ENCODE measurements around the gene EXTL2. TPM values are rescaled to one million over a fixed set of nuclear protein-coding genes. Genes with fewer than 3 reads are reported as not detected.
"Not testable (repeated sequence)": the region's sequence is repeated elsewhere in the genome, so short reads cannot be mapped to it uniquely, and the experiment has no call there.

Gene EXTL2
- total RNA-seq, 2 experiments from 2014 or later = 4.1 to 5.7 TPM

- POLR2A ChIA-PET = interaction anchor here (0.5 kb wide), 1 partner anchor 435 kb away, joined by 4 read pairs; no protein-coding TSS in a partner anchor
- Mint-ChIP-seq H3K9me3 (no peaks in the 10 kb centered on the region), H3K27ac (no peak overlapping the region), H3K4me3 (no peak overlapping the region), H3K27me3 (no peaks in the 10 kb centered on the region), H3K36me3 (ENCODE audit: low read depth) (no peaks in the 10 kb centered on the region), H3K4me1 (ENCODE audit: low read depth) (no peaks in the 10 kb centered on the region)
- TF ChIP-seq CTCF (IDR thresholded peaks at IDR 0.05) = peak; percentile 63
- intact Hi-C loops (cut with micrococcal nuclease) = loop anchor here (2.0 to 10.0 kb wide), 3 partner anchors 259 to 1059 kb away; partner anchors contain the start of gene GPR88
- no peak for DNase-seq
- no peak for ATAC-seq
- CTCF ChIA-PET = interaction anchor here (0.7 to 4.8 kb wide), 6 partner anchors 10 to 405 kb away, joined by 3 to 67 read pairs (median 4); no protein-coding TSS in a partner anchor
Observed at GRCh38 chr1:100866041-100866900, 28.4 kb downstream of the EXTL2 start.

- intact Hi-C loops (cut with micrococcal nuclease) = loop anchor here (10.0 kb wide), 1 partner anchor 328 kb away; the partner anchor contains the start of gene GPR88
- ChIA-PET CTCF (interaction anchor here (1.1 kb wide), 1 partner anchor 256 kb away, joined by 3 read pairs; no protein-coding TSS in a partner anchor), POLR2A (no interaction called here)
- H3K27ac Mint-ChIP-seq = no peak overlapping the region
- H3K4me3 Mint-ChIP-seq = no peak overlapping the region
- H3K4me1 Mint-ChIP-seq (ENCODE audit: low read depth) = no peaks in the 10 kb centered on the region
- no peaks in the 10 kb centered on the region for H3K9me3 Mint-ChIP-seq
- ATAC-seq (no peak), DNase-seq (no peak)
- no peak for TF ChIP-seq CTCF (IDR thresholded peaks at IDR 0.05)
- no peaks in the 10 kb centered on the region for H3K36me3 Mint-ChIP-seq (ENCODE audit: low read depth)
- H3K27me3 Mint-ChIP-seq = no peaks in the 10 kb centered on the region
Observed at GRCh38 chr1:100862591-100862990, 32.1 kb downstream of the EXTL2 start.

GRCh38 chr1:100861379-100861778 lies 33.3 kb downstream of the EXTL2 start:
- DNase-seq (no peak), ATAC-seq (no peak)
- H3K4me3 Mint-ChIP-seq = no peak overlapping the region
- H3K27ac Mint-ChIP-seq = no peak overlapping the region
- ChIA-PET POLR2A (no interaction called here), CTCF (interaction anchor here (1.5 kb wide), 1 partner anchor 9 kb away, joined by 3 read pairs; no protein-coding TSS in a partner anchor)
- no peaks in the 10 kb centered on the region for H3K4me1 Mint-ChIP-seq (ENCODE audit: low read depth)
- intact Hi-C loops (cut with micrococcal nuclease) = loop anchor here (10.0 kb wide), 1 partner anchor 327 kb away; the partner anchor contains the start of gene GPR88
- H3K27me3 Mint-ChIP-seq = no peaks in the 10 kb centered on the region
- TF ChIP-seq CTCF (IDR thresholded peaks at IDR 0.05) = no peak
- H3K36me3 Mint-ChIP-seq (ENCODE audit: low read depth) = no peaks in the 10 kb centered on the region
- H3K9me3 Mint-ChIP-seq = no peaks in the 10 kb centered on the region

- POLR2A ChIA-PET = no interaction called here
- DNase-seq = no peak
- H3K9me3 Mint-ChIP-seq = no peaks in the 10 kb centered on the region
- no peaks in the 10 kb centered on the region for H3K4me1 Mint-ChIP-seq (ENCODE audit: low read depth)
- H3K27me3 Mint-ChIP-seq = no peaks in the 10 kb centered on the region
- H3K36me3 Mint-ChIP-seq (ENCODE audit: low read depth) = no peaks in the 10 kb centered on the region
- intact Hi-C loops (cut with micrococcal nuclease) = loop anchor here (10.0 kb wide), 1 partner anchor 326 kb away; the partner anchor contains the start of gene GPR88
- TF ChIP-seq CTCF (IDR thresholded peaks at IDR 0.05) = no peak
- no peak overlapping the region for H3K4me3 Mint-ChIP-seq
- no peak for ATAC-seq
- H3K27ac Mint-ChIP-seq = no peak overlapping the region
- CTCF ChIA-PET = interaction anchor here (1.5 kb wide), 1 partner anchor 10 kb away, joined by 3 read pairs; no protein-coding TSS in a partner anchor
Observed at GRCh38 chr1:100860397-100860991, 34.1 kb downstream of the EXTL2 start.

GRCh38 chr1:100855116-100855515 lies 39.5 kb downstream of the EXTL2 start:
- POLR2A ChIA-PET; H3K4me3 Mint-ChIP-seq; H3K9me3 Mint-ChIP-seq; intact Hi-C loops (cut with micrococcal nuclease); H3K27ac Mint-ChIP-seq; H3K4me1 Mint-ChIP-seq (ENCODE audit: low read depth); H3K36me3 Mint-ChIP-seq (ENCODE audit: low read depth); ATAC-seq; H3K27me3 Mint-ChIP-seq; DNase-seq: not testable (repeated sequence)
- CTCF ChIA-PET = interaction anchor here (1.0 to 1.2 kb wide), 3 partner anchors 9 to 392 kb away, joined by 3 read pairs; no protein-coding TSS in a partner anchor
